ENCODE data around the gene PPHLN1.

PPHLN1 gene

GRCh38 chr12:42458575-42458974, 132.6 kb downstream of the PPHLN1 start:
- no peak overlapping the region for H3K4me3 Mint-ChIP-seq
- H3K36me3 Mint-ChIP-seq (ENCODE audit: low read depth): no peaks in the 10 kb centered on the region
- no peak for DNase-seq
- H3K27me3 Mint-ChIP-seq: peaks cover 13% of the 10 kb centered on the region
- no peaks in the 10 kb centered on the region for H3K9me3 Mint-ChIP-seq
- H3K27ac Mint-ChIP-seq: no peak overlapping the region
- H3K4me1 Mint-ChIP-seq (ENCODE audit: low read depth): no peaks in the 10 kb centered on the region

DNA sequence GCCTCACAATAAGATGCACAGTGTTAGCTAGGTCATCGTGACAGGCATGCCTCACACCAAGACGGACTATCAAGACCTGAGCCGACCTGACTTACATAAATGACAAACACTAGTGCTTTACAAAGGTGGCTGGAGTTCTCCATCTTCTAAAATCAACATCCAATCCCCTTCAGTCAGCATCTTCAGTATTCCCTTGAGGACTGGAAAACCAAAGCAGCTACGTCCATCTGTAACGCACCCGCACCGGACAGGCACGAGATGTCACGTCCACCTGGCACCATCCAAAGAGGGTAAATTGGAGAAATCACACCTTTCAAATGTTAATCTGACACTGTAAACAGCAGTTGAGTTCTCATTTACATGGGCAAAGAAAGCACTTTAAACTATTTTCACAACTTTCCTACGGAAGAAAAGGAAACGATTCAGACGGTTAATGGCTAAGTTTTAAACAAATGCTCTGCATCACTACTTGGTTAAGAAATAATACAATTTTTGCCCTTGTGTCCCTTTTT, 133.4 kb downstream of the PPHLN1 start:
- Mint-ChIP-seq H3K4me1 (ENCODE audit: low read depth) (no peaks in the 10 kb centered on the region), H3K27me3 (peaks cover 13% of the 10 kb centered on the region), H3K27ac (no peak overlapping the region), H3K9me3 (no peaks in the 10 kb centered on the region), H3K4me3 (no peak overlapping the region), H3K36me3 (ENCODE audit: low read depth) (no peaks in the 10 kb centered on the region)
- no peak for DNase-seq

- H3K4me3 Mint-ChIP-seq: no peak overlapping the region
- no peaks in the 10 kb centered on the region for H3K4me1 Mint-ChIP-seq (ENCODE audit: low read depth)
- peaks cover 25% of the 10 kb centered on the region for H3K27me3 Mint-ChIP-seq
- H3K27ac Mint-ChIP-seq: no peak overlapping the region
- DNase-seq: no peak
- H3K36me3 Mint-ChIP-seq (ENCODE audit: low read depth): no peaks in the 10 kb centered on the region
- no peaks in the 10 kb centered on the region for H3K9me3 Mint-ChIP-seq
These were observed 136.5 kb downstream of the PPHLN1 start for GRCh38 chr12:42462486-42462885.

- no peaks in the 10 kb centered on the region for H3K9me3 Mint-ChIP-seq
- DNase-seq: no peak
- peaks cover 31% of the 10 kb centered on the region for H3K27me3 Mint-ChIP-seq
- H3K27ac Mint-ChIP-seq: no peak overlapping the region
- peaks cover 5% of the 10 kb centered on the region for H3K4me1 Mint-ChIP-seq (ENCODE audit: low read depth)
- no peaks in the 10 kb centered on the region for H3K36me3 Mint-ChIP-seq (ENCODE audit: low read depth)
- H3K4me3 Mint-ChIP-seq: no peak overlapping the region
These were observed 137.7 kb downstream of the PPHLN1 start for GRCh38 chr12:42463671-42464070.

GRCh38 chr12:42468341-42468821, 142.4 kb downstream of the PPHLN1 start:
- Mint-ChIP-seq H3K4me3 (no peak overlapping the region), H3K4me1 (ENCODE audit: low read depth) (peaks cover 19% of the 10 kb centered on the region), H3K27me3 (peaks cover 42% of the 10 kb centered on the region), H3K36me3 (ENCODE audit: low read depth) (no peaks in the 10 kb centered on the region), H3K27ac (no peak overlapping the region), H3K9me3 (no peaks in the 10 kb centered on the region)
- no peak for DNase-seq

DNA sequence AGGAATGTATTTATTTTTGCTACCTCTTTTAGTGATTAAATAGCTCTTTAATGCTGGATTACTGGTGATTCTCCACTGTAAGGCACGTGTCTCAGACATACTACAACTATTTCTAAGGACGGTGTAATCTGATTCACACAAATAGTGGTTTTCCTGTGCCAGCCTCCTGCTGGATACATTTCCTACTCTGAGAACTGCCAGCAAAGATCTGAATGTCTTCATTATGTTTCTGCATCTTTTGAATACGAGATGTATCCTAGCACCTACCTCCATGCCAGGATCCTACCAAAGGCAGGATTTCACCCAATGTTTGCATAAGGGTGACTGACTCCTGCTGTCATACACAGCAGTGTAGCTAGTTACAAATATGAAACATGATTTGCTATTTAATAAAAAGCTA, 143.0 kb downstream of the PPHLN1 start:
- H3K4me3 Mint-ChIP-seq: peak overlapping the region; percentile 51
- H3K27me3 Mint-ChIP-seq: peaks cover 47% of the 10 kb centered on the region
- H3K4me1 Mint-ChIP-seq (ENCODE audit: low read depth): peaks cover 19% of the 10 kb centered on the region
- H3K27ac Mint-ChIP-seq: no peak overlapping the region
- H3K36me3 Mint-ChIP-seq (ENCODE audit: low read depth): no peaks in the 10 kb centered on the region
- no peak for DNase-seq
- H3K9me3 Mint-ChIP-seq: no peaks in the 10 kb centered on the region

GRCh38 chr12:42469355-42470175, 143.6 kb downstream of the PPHLN1 start:
- Mint-ChIP-seq H3K27ac (no peak overlapping the region), H3K4me3 (peak overlapping the region; percentile 51), H3K27me3 (peaks cover 47% of the 10 kb centered on the region), H3K9me3 (no peaks in the 10 kb centered on the region), H3K36me3 (ENCODE audit: low read depth) (no peaks in the 10 kb centered on the region), H3K4me1 (ENCODE audit: low read depth) (peaks cover 19% of the 10 kb centered on the region)
- no peak for DNase-seq

DNA sequence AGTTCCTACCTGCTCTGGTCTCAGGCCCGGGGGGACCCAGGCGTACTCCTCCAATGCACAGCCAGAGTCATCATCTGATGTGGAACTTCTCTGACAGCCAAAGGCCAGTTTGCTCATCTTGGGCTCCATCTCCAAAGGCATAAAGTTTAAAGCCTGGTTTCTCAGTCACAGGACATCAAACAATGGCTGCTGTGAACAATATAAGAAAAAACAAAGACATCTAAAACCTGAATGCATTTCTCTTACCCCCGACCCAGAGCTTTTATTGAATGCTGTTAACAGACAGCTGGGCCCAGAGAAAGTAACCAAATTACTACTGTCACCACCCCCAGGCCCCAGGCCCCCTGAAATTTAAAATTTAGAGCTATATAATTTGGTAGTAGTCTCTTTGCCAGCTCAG, 146.4 kb downstream of the PPHLN1 start:
- Mint-ChIP-seq H3K36me3 (ENCODE audit: low read depth) (no peaks in the 10 kb centered on the region), H3K27me3 (peaks cover 46% of the 10 kb centered on the region), H3K4me3 (no peak overlapping the region), H3K27ac (no peak overlapping the region), H3K4me1 (ENCODE audit: low read depth) (peaks cover 19% of the 10 kb centered on the region), H3K9me3 (no peaks in the 10 kb centered on the region)
- DNase-seq: no peak

- Mint-ChIP-seq H3K27me3 (peaks cover 52% of the 10 kb centered on the region), H3K4me3 (no peak overlapping the region), H3K36me3 (ENCODE audit: low read depth) (no peaks in the 10 kb centered on the region), H3K9me3 (no peaks in the 10 kb centered on the region), H3K4me1 (ENCODE audit: low read depth) (peaks cover 19% of the 10 kb centered on the region), H3K27ac (no peak overlapping the region)
- DNase-seq: no peak
These were observed 147.2 kb downstream of the PPHLN1 start for GRCh38 chr12:42473130-42473529.

DNA sequence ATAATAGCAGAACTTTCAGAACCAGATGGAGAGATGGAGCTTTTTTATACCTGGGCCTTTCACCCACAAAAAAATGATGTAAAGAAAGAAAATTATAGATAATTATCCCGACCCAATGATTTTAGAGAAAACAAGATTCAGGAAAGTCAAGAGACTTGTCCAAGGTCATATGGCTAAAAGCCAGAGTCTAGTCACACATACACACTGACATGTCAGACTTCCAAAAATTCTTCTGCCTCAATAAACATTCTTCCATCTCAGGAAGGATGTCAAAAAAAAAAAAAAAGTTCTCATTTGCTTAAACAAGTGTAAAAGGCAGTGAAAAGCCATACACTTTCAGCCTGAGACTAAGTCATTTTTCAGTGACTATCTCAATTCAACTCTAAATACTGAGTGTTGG, 147.6 kb downstream of the PPHLN1 start:
- no peak for DNase-seq
- peaks cover 52% of the 10 kb centered on the region for H3K27me3 Mint-ChIP-seq

DNA sequence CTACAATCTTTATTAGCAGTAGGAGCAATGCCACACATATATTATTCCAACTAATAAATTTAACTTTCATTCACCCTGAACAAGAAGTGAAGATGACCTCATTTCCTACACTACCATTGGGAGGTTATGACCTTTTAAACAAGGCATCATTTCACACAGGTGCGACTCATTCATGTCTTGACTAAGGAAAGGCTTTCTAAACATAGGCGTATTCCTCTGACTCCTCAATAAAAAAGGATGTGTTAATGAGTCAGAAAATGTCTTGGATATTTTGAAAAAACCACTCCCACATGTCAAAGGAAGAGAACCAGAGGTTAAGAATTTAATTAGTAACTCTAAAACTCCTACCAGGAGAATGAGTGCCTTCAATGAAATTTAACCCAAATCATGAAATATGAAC, 148.4 kb downstream of the PPHLN1 start:
- DNase-seq: no peak
- Mint-ChIP-seq H3K4me3 (no peak overlapping the region), H3K9me3 (no peaks in the 10 kb centered on the region), H3K27ac (no peak overlapping the region), H3K36me3 (ENCODE audit: low read depth) (no peaks in the 10 kb centered on the region), H3K4me1 (ENCODE audit: low read depth) (peaks cover 7% of the 10 kb centered on the region), H3K27me3 (peaks cover 52% of the 10 kb centered on the region)

More for the DNA sequence above, 147.6 kb downstream of the PPHLN1 start:
- Mint-ChIP-seq H3K36me3 (ENCODE audit: low read depth) (no peaks in the 10 kb centered on the region), H3K4me1 (ENCODE audit: low read depth) (peaks cover 15% of the 10 kb centered on the region), H3K27ac (no peak overlapping the region), H3K9me3 (no peaks in the 10 kb centered on the region), H3K4me3 (no peak overlapping the region)

- no peak for DNase-seq
- Mint-ChIP-seq H3K27me3 (peaks cover 54% of the 10 kb centered on the region), H3K4me1 (ENCODE audit: low read depth) (peaks cover under 1% of the 10 kb centered on the region), H3K36me3 (ENCODE audit: low read depth) (no peaks in the 10 kb centered on the region), H3K4me3 (no peak overlapping the region), H3K27ac (no peak overlapping the region), H3K9me3 (no peaks in the 10 kb centered on the region)
These were observed 149.1 kb downstream of the PPHLN1 start for GRCh38 chr12:42475106-42475505.

- no peak overlapping the region for H3K27ac Mint-ChIP-seq
- no peaks in the 10 kb centered on the region for H3K9me3 Mint-ChIP-seq
- no peaks in the 10 kb centered on the region for H3K36me3 Mint-ChIP-seq (ENCODE audit: low read depth)
- H3K4me1 Mint-ChIP-seq (ENCODE audit: low read depth): peaks cover 5% of the 10 kb centered on the region
- no peak overlapping the region for H3K4me3 Mint-ChIP-seq
- H3K27me3 Mint-ChIP-seq: peaks cover 68% of the 10 kb centered on the region
- no peak for DNase-seq
These were observed 152.0 kb downstream of the PPHLN1 start for GRCh38 chr12:42477941-42478340.

- H3K9me3 Mint-ChIP-seq: no peaks in the 10 kb centered on the region
- no peak overlapping the region for H3K4me3 Mint-ChIP-seq
- H3K27me3 Mint-ChIP-seq: peaks cover 86% of the 10 kb centered on the region
- H3K4me1 Mint-ChIP-seq (ENCODE audit: low read depth): peaks cover 13% of the 10 kb centered on the region
- no peaks in the 10 kb centered on the region for H3K36me3 Mint-ChIP-seq (ENCODE audit: low read depth)
- DNase-seq: no peak
- H3K27ac Mint-ChIP-seq: no peak overlapping the region
These were observed 155.4 kb downstream of the PPHLN1 start for GRCh38 chr12:42481368-42481767.

- DNase-seq: no peak
- no peak overlapping the region for H3K27ac Mint-ChIP-seq
- peaks cover 89% of the 10 kb centered on the region for H3K27me3 Mint-ChIP-seq
- no peaks in the 10 kb centered on the region for H3K36me3 Mint-ChIP-seq (ENCODE audit: low read depth)
- H3K9me3 Mint-ChIP-seq: no peaks in the 10 kb centered on the region
- H3K4me1 Mint-ChIP-seq (ENCODE audit: low read depth): peaks cover 13% of the 10 kb centered on the region
- H3K4me3 Mint-ChIP-seq: peak overlapping the region; percentile 56
These were observed 156.2 kb downstream of the PPHLN1 start for GRCh38 chr12:42482041-42482747.

Data from activated T-cell treated with anti-CD3 and anti-CD28 coated beads, Interleukin-2, amount 50 U/mL, for 24 hours (primary cell).